Activated T-helper 1 cell treated with anti-CD3 and anti-CD28 coated beads, Interleukin-12 subunit alpha, Interleukin-12 subunit beta, Interleukin-2, Interleukin-4 antibody, amounts not matched to agents 30 ng/mL and 10 ng/mL and 1 ng/mL, durations not matched to agents 14 hours and 24 hours and 36 hours (primary cell): ENCODE results near the gene APOL1. TPM values are rescaled to one million over a fixed set of nuclear protein-coding genes. Genes with fewer than 3 reads are reported as not detected.

Experiments
- DNase-seq: peaks from one replicate; pipeline ENCODE4 v3.0.0; 2021; ENCODE audit warnings: low spot score
- H3K27ac Mint-ChIP-seq: one replicate; pipeline ENCODE4 v1.8.0; 2021; ENCODE audit warnings: mild to moderate bottlenecking, mixed read lengths
- H3K27me3 Mint-ChIP-seq: one replicate; pipeline ENCODE4 v1.8.0; 2022; ENCODE audit warnings: mild to moderate bottlenecking, moderate library complexity, mixed read lengths; ENCODE audit not compliant: insufficient read depth
- H3K36me3 Mint-ChIP-seq: one replicate; pipeline ENCODE4 v1.8.0; 2021; ENCODE audit warnings: low read depth, mixed read lengths
- H3K4me1 Mint-ChIP-seq: one replicate; pipeline ENCODE4 v1.8.0; 2021; ENCODE audit warnings: low read depth, mixed read lengths
- H3K4me3 Mint-ChIP-seq: one replicate; pipeline ENCODE4 v1.8.0; 2021; ENCODE audit warnings: mild to moderate bottlenecking, moderate library complexity, mixed read lengths
- H3K9me3 Mint-ChIP-seq: one replicate; pipeline ENCODE4 v1.8.0; 2021; ENCODE audit warnings: mixed read lengths
- intact Hi-C: fragments of 100-400 bp; cut with micrococcal nuclease; formaldehyde crosslinking; loops from one replicate; pipeline ENCODE4 v1.15.1; 2024
- total RNA-seq: library from RNA; stranded (reverse); gene quantifications from 2 replicates; pipeline ENCODE4 v1.2.3, GENCODE V29; 2022

APOL1 gene
- total RNA-seq, 1 donor from 2014 or later = 37.1 TPM

GRCh38 chr22:36298118-36298517 is 45.2 kb downstream of the APOL1 start:
- Mint-ChIP-seq H3K27me3 (no peaks in the 10 kb centered on the region), H3K36me3 (peaks cover 41% of the 10 kb centered on the region), H3K9me3 (no peaks in the 10 kb centered on the region), H3K27ac (no peak overlapping the region), H3K4me1 (peaks cover 6% of the 10 kb centered on the region), H3K4me3 (no peak overlapping the region)
- intact Hi-C loops = no loop called here
- DNase-seq = no peak

- no peaks in the 10 kb centered on the region for H3K27me3 Mint-ChIP-seq
- H3K4me1 Mint-ChIP-seq = peaks cover 6% of the 10 kb centered on the region
- peaks cover 42% of the 10 kb centered on the region for H3K36me3 Mint-ChIP-seq
- H3K27ac Mint-ChIP-seq = no peak overlapping the region
- no peaks in the 10 kb centered on the region for H3K9me3 Mint-ChIP-seq
- intact Hi-C loops = no loop called here
- no peak overlapping the region for H3K4me3 Mint-ChIP-seq
- DNase-seq = no peak
Measured at GRCh38 chr22:36298601-36299000, 45.7 kb downstream of the APOL1 start.

- Mint-ChIP-seq H3K36me3 (peaks cover 44% of the 10 kb centered on the region), H3K27me3 (no peaks in the 10 kb centered on the region), H3K4me3 (no peak overlapping the region), H3K9me3 (no peaks in the 10 kb centered on the region), H3K27ac (peak overlapping the region; percentile 55), H3K4me1 (peaks cover 6% of the 10 kb centered on the region)
- intact Hi-C loops = no loop called here
- DNase-seq = no peak
Measured at GRCh38 chr22:36299295-36299694, 46.4 kb downstream of the APOL1 start.

GRCh38 chr22:36299911-36300310 is 47.0 kb downstream of the APOL1 start:
- no peak overlapping the region for H3K27ac Mint-ChIP-seq
- no peaks in the 10 kb centered on the region for H3K27me3 Mint-ChIP-seq
- DNase-seq = no peak
- no peaks in the 10 kb centered on the region for H3K9me3 Mint-ChIP-seq
- H3K4me1 Mint-ChIP-seq = peaks cover 6% of the 10 kb centered on the region
- intact Hi-C loops = loop anchor here (2.0 kb wide), 1 partner anchor 77 kb away; no protein-coding TSS in a partner anchor
- peaks cover 43% of the 10 kb centered on the region for H3K36me3 Mint-ChIP-seq
- H3K4me3 Mint-ChIP-seq = no peak overlapping the region

GRCh38 chr22:36300396-36301212 is 47.7 kb downstream of the APOL1 start:
- Mint-ChIP-seq H3K27me3 (no peaks in the 10 kb centered on the region), H3K4me1 (peaks cover 6% of the 10 kb centered on the region), H3K36me3 (peaks cover 46% of the 10 kb centered on the region), H3K4me3 (no peak overlapping the region), H3K27ac (no peak overlapping the region), H3K9me3 (no peaks in the 10 kb centered on the region)
- intact Hi-C loops = loop anchor here (1.0 to 2.0 kb wide), 4 partner anchors 31 to 170 kb away; no protein-coding TSS in a partner anchor
- no peak for DNase-seq

- Mint-ChIP-seq H3K4me3 (no peak overlapping the region), H3K36me3 (peaks cover 41% of the 10 kb centered on the region), H3K27ac (no peak overlapping the region), H3K9me3 (no peaks in the 10 kb centered on the region), H3K4me1 (peaks cover 6% of the 10 kb centered on the region), H3K27me3 (no peaks in the 10 kb centered on the region)
- intact Hi-C loops = loop anchor here (1.0 to 2.0 kb wide), 4 partner anchors 30 to 169 kb away; no protein-coding TSS in a partner anchor
- peak; percentile 65 for DNase-seq
Measured at GRCh38 chr22:36301384-36301828, 48.5 kb downstream of the APOL1 start.

- Mint-ChIP-seq H3K27me3 (no peaks in the 10 kb centered on the region), H3K9me3 (no peaks in the 10 kb centered on the region), H3K27ac (no peak overlapping the region), H3K4me3 (no peak overlapping the region), H3K36me3 (peaks cover 41% of the 10 kb centered on the region), H3K4me1 (peaks cover 6% of the 10 kb centered on the region)
- intact Hi-C loops = loop anchor here (1.0 to 2.0 kb wide), 4 partner anchors 29 to 168 kb away; no protein-coding TSS in a partner anchor
- DNase-seq = no peak
Measured at GRCh38 chr22:36301851-36302250, 48.9 kb downstream of the APOL1 start.

- Mint-ChIP-seq H3K9me3 (no peaks in the 10 kb centered on the region), H3K4me3 (no peak overlapping the region), H3K4me1 (peaks cover 6% of the 10 kb centered on the region), H3K36me3 (peaks cover 41% of the 10 kb centered on the region), H3K27me3 (no peaks in the 10 kb centered on the region), H3K27ac (no peak overlapping the region)
- DNase-seq = no peak
- intact Hi-C loops = no loop called here
Measured at GRCh38 chr22:36302439-36303114, 49.6 kb downstream of the APOL1 start.

- Mint-ChIP-seq H3K27ac (no peak overlapping the region), H3K4me3 (no peak overlapping the region), H3K9me3 (no peaks in the 10 kb centered on the region), H3K27me3 (no peaks in the 10 kb centered on the region), H3K36me3 (peaks cover 40% of the 10 kb centered on the region), H3K4me1 (peaks cover 6% of the 10 kb centered on the region)
- intact Hi-C loops = no loop called here
- no peak for DNase-seq
Measured at GRCh38 chr22:36303115-36303467, 50.2 kb downstream of the APOL1 start.

- Mint-ChIP-seq H3K9me3 (no peaks in the 10 kb centered on the region), H3K36me3 (peaks cover 42% of the 10 kb centered on the region), H3K27me3 (no peaks in the 10 kb centered on the region), H3K27ac (no peak overlapping the region), H3K4me1 (peaks cover 6% of the 10 kb centered on the region), H3K4me3 (no peak overlapping the region)
- DNase-seq = no peak
- intact Hi-C loops = no loop called here
Measured at GRCh38 chr22:36303874-36304273, 50.9 kb downstream of the APOL1 start.

GRCh38 chr22:36304429-36304828 is 51.5 kb downstream of the APOL1 start:
- no peak for DNase-seq

GRCh38 chr22:36305813-36306212 is 52.9 kb downstream of the APOL1 start:
- peaks cover 47% of the 10 kb centered on the region for H3K36me3 Mint-ChIP-seq

More at GRCh38 chr22:36304429-36304828, 51.5 kb downstream of the APOL1 start:
- Mint-ChIP-seq H3K4me1 (peaks cover 6% of the 10 kb centered on the region), H3K9me3 (no peaks in the 10 kb centered on the region), H3K27ac (no peak overlapping the region), H3K27me3 (no peaks in the 10 kb centered on the region), H3K36me3 (peaks cover 42% of the 10 kb centered on the region), H3K4me3 (no peak overlapping the region)
- intact Hi-C loops = no loop called here

GRCh38 chr22:36306227-36306626 is 53.3 kb downstream of the APOL1 start:
- Mint-ChIP-seq H3K4me1 (peaks cover 6% of the 10 kb centered on the region), H3K27ac (no peak overlapping the region), H3K4me3 (no peak overlapping the region), H3K36me3 (peaks cover 44% of the 10 kb centered on the region), H3K9me3 (no peaks in the 10 kb centered on the region), H3K27me3 (no peaks in the 10 kb centered on the region)
- DNase-seq = no peak
- intact Hi-C loops = no loop called here

More at GRCh38 chr22:36305813-36306212, 52.9 kb downstream of the APOL1 start:
- H3K9me3 Mint-ChIP-seq = no peaks in the 10 kb centered on the region
- no peak overlapping the region for H3K27ac Mint-ChIP-seq
- peaks cover 6% of the 10 kb centered on the region for H3K4me1 Mint-ChIP-seq
- intact Hi-C loops = no loop called here
- H3K4me3 Mint-ChIP-seq = no peak overlapping the region
- DNase-seq = no peak
- H3K27me3 Mint-ChIP-seq = no peaks in the 10 kb centered on the region
